Glutamatergic neuron (in vitro differentiated cells): ENCODE measurements around the gene TIRAP. TPM values are rescaled to one million over a fixed set of nuclear protein-coding genes. Genes with fewer than 3 reads are reported as not detected.

Experiments
- DNase-seq: peaks from one replicate; pipeline ENCODE4 v3.0.0; 2022
- H3K27ac Mint-ChIP-seq: one replicate; pipeline ENCODE4 v1.8.0; 2020; ENCODE audit warnings: mild to moderate bottlenecking, mixed read lengths, inconsistent platforms; ENCODE audit not compliant: unreplicated experiment
- H3K27me3 Mint-ChIP-seq: one replicate; pipeline ENCODE4 v1.8.0; 2020; ENCODE audit warnings: mild to moderate bottlenecking, moderate library complexity, mixed read lengths, inconsistent platforms; ENCODE audit not compliant: unreplicated experiment
- H3K36me3 Mint-ChIP-seq: one replicate; pipeline ENCODE4 v1.8.0; 2020; ENCODE audit warnings: mild to moderate bottlenecking, mixed read lengths, inconsistent platforms; ENCODE audit not compliant: unreplicated experiment
- H3K4me1 Mint-ChIP-seq: one replicate; pipeline ENCODE4 v1.8.0; 2020; ENCODE audit warnings: mild to moderate bottlenecking, low read depth, mixed read lengths, inconsistent platforms; ENCODE audit not compliant: unreplicated experiment
- H3K4me3 Mint-ChIP-seq: one replicate; pipeline ENCODE4 v1.8.0; 2020; ENCODE audit warnings: mild to moderate bottlenecking, mixed read lengths, inconsistent platforms; ENCODE audit not compliant: unreplicated experiment
- H3K9me3 Mint-ChIP-seq: one replicate; pipeline ENCODE4 v1.8.0; 2020; ENCODE audit warnings: mild to moderate bottlenecking, moderate library complexity, mixed read lengths, inconsistent platforms; ENCODE audit not compliant: unreplicated experiment
- CTCF ChIP-seq: fragments of 200-600 bp; sonication (generic); IDR thresholded peaks from one replicate; pipeline ENCODE4 v1.5.0; 2021; ENCODE audit not compliant: partially characterized antibody, unreplicated experiment
- total RNA-seq: library from RNA; stranded (reverse); fragmentation: NEBNext Ultra II Directional; extraction: Animal tissue kit (Norgen Biotek cat#: 25700); gene quantifications from one replicate; pipeline ENCODE4 v1.2.1, GENCODE V29; 2021; ENCODE audit not compliant: unreplicated experiment

The TIRAP gene
- total RNA-seq, 1 donor from 2014 or later, result 8.2 TPM

DNA sequence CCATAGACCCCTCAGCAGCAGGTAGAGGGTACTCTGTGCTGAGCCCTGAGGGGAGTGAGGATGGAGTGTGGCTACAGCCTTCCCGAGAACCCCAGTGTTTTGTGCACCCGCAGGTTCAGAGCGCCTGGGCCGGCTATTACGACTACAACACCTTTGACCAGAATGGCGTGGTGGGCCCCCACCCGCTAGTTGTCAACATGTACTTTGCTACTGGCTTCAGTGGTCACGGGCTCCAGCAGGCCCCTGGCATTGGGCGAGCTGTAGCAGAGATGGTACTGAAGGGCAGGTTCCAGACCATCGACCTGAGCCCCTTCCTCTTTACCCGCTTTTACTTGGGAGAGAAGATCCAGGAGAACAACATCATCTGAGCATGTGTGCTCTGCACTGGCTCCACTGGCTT is 5.6 kb upstream of the TIRAP start:
- Mint-ChIP-seq H3K27ac (peak overlapping the region; percentile 28), H3K9me3 (peaks cover 19% of the 10 kb centered on the region), H3K36me3 (no peaks in the 10 kb centered on the region), H3K4me3 (peak overlapping the region; percentile 59), H3K27me3 (peaks cover 11% of the 10 kb centered on the region), H3K4me1 (peaks cover 23% of the 10 kb centered on the region)
- DNase-seq, result no peak
- TF ChIP-seq CTCF, result no peak

GRCh38 chr11:126277780-126278179 is 5.1 kb upstream of the TIRAP start:
- H3K4me3 Mint-ChIP-seq, result peak overlapping the region; percentile 59

DNA sequence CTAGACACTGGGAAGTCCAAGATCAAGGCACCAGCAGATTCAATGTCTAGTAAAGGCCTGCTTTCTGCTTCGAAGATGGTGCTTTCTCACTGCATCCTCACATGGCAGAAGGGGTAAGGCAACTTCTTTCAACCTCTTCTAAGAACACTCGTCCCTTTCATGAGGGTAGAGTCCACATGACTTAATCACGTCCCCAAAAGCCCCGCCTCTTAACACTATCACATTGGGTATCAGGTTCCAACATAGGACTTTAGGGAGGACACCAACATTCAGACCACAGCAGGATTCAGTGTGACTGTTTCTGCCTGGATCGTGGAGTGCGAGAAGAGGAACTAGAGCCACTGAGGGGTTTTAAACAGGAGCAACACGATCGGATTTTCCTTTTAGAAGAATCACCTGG is 3.7 kb upstream of the TIRAP start:
- H3K4me3 Mint-ChIP-seq, result no peak overlapping the region
- H3K36me3 Mint-ChIP-seq, result no peaks in the 10 kb centered on the region
- H3K4me1 Mint-ChIP-seq, result peaks cover 29% of the 10 kb centered on the region
- no peak for DNase-seq
- no peak for TF ChIP-seq CTCF
- H3K9me3 Mint-ChIP-seq, result peaks cover 23% of the 10 kb centered on the region
- H3K27ac Mint-ChIP-seq, result no peak overlapping the region
- peaks cover 16% of the 10 kb centered on the region for H3K27me3 Mint-ChIP-seq

More at GRCh38 chr11:126277780-126278179, 5.1 kb upstream of the TIRAP start:
- Mint-ChIP-seq H3K9me3 (peaks cover 22% of the 10 kb centered on the region), H3K27ac (peak overlapping the region; percentile 28), H3K27me3 (peaks cover 11% of the 10 kb centered on the region), H3K36me3 (no peaks in the 10 kb centered on the region), H3K4me1 (peaks cover 26% of the 10 kb centered on the region)
- peak; percentile 48 for DNase-seq
- no peak for TF ChIP-seq CTCF

DNA sequence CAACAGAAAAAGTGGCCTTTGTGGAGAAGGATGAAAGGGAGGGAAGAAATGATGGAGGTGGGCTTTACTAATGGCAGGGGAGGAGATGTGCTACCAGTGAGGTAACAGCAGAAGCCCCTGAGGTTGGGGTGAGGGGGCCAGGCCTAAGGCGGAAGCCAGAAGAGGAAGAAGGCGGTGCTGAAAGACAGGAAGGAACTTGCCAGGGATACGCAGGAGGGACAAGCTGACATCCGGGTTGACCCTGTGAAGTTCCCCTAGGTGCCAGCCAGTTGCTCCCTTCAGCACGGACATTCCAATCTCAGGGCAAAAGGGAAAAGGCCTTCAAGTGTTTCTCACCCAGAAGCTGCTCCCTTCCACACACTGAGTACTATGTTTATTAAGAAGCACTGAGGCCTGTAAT is 2.3 kb upstream of the TIRAP start:
- Mint-ChIP-seq H3K36me3 (no peaks in the 10 kb centered on the region), H3K4me3 (no peak overlapping the region), H3K9me3 (peaks cover 22% of the 10 kb centered on the region), H3K27me3 (peaks cover 14% of the 10 kb centered on the region), H3K27ac (no peak overlapping the region), H3K4me1 (peaks cover 29% of the 10 kb centered on the region)
- DNase-seq, result no peak
- TF ChIP-seq CTCF, result no peak

- no peak for DNase-seq
- Mint-ChIP-seq H3K36me3 (no peaks in the 10 kb centered on the region), H3K27me3 (peaks cover 14% of the 10 kb centered on the region), H3K27ac (no peak overlapping the region), H3K9me3 (peaks cover 22% of the 10 kb centered on the region), H3K4me1 (peaks cover 29% of the 10 kb centered on the region), H3K4me3 (peak overlapping the region; percentile 90)
- no peak for TF ChIP-seq CTCF
These were observed 1.6 kb upstream of the TIRAP start for GRCh38 chr11:126281245-126281644.
